IMR-90 (cell line): ENCODE data around the gene CDH22. TPM values are rescaled to one million over a fixed set of nuclear protein-coding genes. Genes with fewer than 3 reads are reported as not detected.

Experiments
- ATAC-seq: fragments of 200-7000 bp; cut with Tn5 transposase; 2 replicates; pipeline ENCODE4 v1.9.1; 2020; ENCODE audit warnings: low read depth, mild to moderate bottlenecking, moderate library complexity
- BruUV-seq: library from RNA; stranded (reverse); fragments of 400-500 nt; replicated peaks from 2 replicates; lab custom pipeline; 2021; lab: Mats Ljungman, UMichigan
- CTCF ChIA-PET: fragments of 300-600 bp; formaldehyde crosslinking; extraction: SDS; loops from one replicate; lab custom pipeline; 2021; ENCODE audit warnings: antibody characterized with exemption; lab: Yijun Ruan, JAX
- POLR2A ChIA-PET: fragments of 300-600 bp; sonication (Branson Sonifier 250); formaldehyde crosslinking; loops from one replicate; lab custom pipeline; 2022; ENCODE audit warnings: antibody characterized with exemption; ENCODE audit not compliant: unreplicated experiment; lab: Charles Lee
- DNase-seq: peaks from one replicate; pipeline ENCODE4 v3.0.0; 2013
- H2AFZ ChIP-seq: replicated peaks from 2 replicates; pipeline ENCODE3; 2013; ENCODE audit warnings: low read length, mild to moderate bottlenecking; ENCODE audit not compliant: poor library complexity
- H2AK5ac ChIP-seq: 2 replicates; pipeline ENCODE4 v1.6.1; 2013; ENCODE audit warnings: low read depth, low read length, inconsistent platforms
- H2AK9ac ChIP-seq: replicated peaks from 2 replicates; pipeline ENCODE3; 2013; ENCODE audit warnings: mild to moderate bottlenecking, low read depth, low read length, moderate library complexity; ENCODE audit not compliant: poor library complexity
- H2BK120ac ChIP-seq: 2 replicates; pipeline ENCODE4 v1.6.1; 2013; ENCODE audit warnings: low read depth, low read length, inconsistent platforms
- H2BK15ac ChIP-seq: 3 replicates; pipeline ENCODE4 v1.6.1; 2013; ENCODE audit warnings: low read depth, low read length, inconsistent platforms
- H2BK20ac ChIP-seq: 2 replicates; pipeline ENCODE4 v1.6.1; 2013; ENCODE audit warnings: low read depth, mild to moderate bottlenecking, inconsistent platforms, low read length, moderate library complexity
- H2BK5ac ChIP-seq: 2 replicates; pipeline ENCODE4 v1.6.1; 2013; ENCODE audit warnings: mild to moderate bottlenecking, low read depth, low read length, inconsistent platforms; ENCODE audit not compliant: poor library complexity, severe bottlenecking
- H3K14ac ChIP-seq: replicated peaks from 2 replicates; pipeline ENCODE4 v1.6.1; 2013; ENCODE audit warnings: low read depth, low read length, inconsistent platforms
- H3K18ac ChIP-seq: 2 replicates; pipeline ENCODE4 v1.6.1; 2013; ENCODE audit warnings: low read depth, low read length, control low read depth
- H3K23ac ChIP-seq: 2 replicates; pipeline ENCODE4 v1.6.1; 2013; ENCODE audit warnings: low read depth, low read length, inconsistent platforms
- H3K27ac ChIP-seq: 2 replicates; pipeline ENCODE4 v1.5.1; 2013; ENCODE audit warnings: mild to moderate bottlenecking, control low read depth, low read length; ENCODE audit not compliant: insufficient read depth
- H3K27me3 ChIP-seq: 2 replicates; pipeline ENCODE4 v1.6.1; 2013; ENCODE audit warnings: low read length; ENCODE audit not compliant: control insufficient read depth, insufficient read depth
- H3K36me3 ChIP-seq: 2 replicates; pipeline ENCODE4 v1.6.1; 2013; ENCODE audit warnings: low read length, mixed read lengths; ENCODE audit not compliant: control insufficient read depth, insufficient read depth
- H3K4ac ChIP-seq: 2 replicates; pipeline ENCODE4 v1.6.1; 2013; ENCODE audit warnings: low read depth, low read length, inconsistent platforms
- H3K4me1 ChIP-seq: 2 replicates; pipeline ENCODE4 v1.6.1; 2013; ENCODE audit warnings: low read length, mixed read lengths; ENCODE audit not compliant: control insufficient read depth, insufficient read depth
- H3K4me2 ChIP-seq: 2 replicates; pipeline ENCODE4 v1.6.1; 2013; ENCODE audit warnings: low read depth, mild to moderate bottlenecking, control low read depth, low read length, moderate library complexity
- H3K4me3 ChIP-seq: 2 replicates; pipeline ENCODE4 v1.5.1; 2013; ENCODE audit warnings: low read depth, mild to moderate bottlenecking, control low read depth, low read length, moderate library complexity; ENCODE audit not compliant: insufficient read depth
- H3K56ac ChIP-seq: 2 replicates; pipeline ENCODE4 v1.6.1; 2013; ENCODE audit warnings: low read length, inconsistent platforms; ENCODE audit not compliant: insufficient read depth; ENCODE audit errors: extremely low read depth
- H3K79me1 ChIP-seq, 2 experiments: 2 replicates each; pipeline ENCODE4 v1.6.1; 2013; ENCODE audit warnings: low read length in 2 of 2, inconsistent platforms in 1 of 2, low read depth in 1 of 2
- H3K9ac ChIP-seq: 2 replicates; pipeline ENCODE4 v1.6.1; 2013; ENCODE audit warnings: low read depth, low read length, control low read depth
- H3K9me1 ChIP-seq: 2 replicates; pipeline ENCODE4 v1.6.1; 2013; ENCODE audit warnings: low read length, inconsistent platforms; ENCODE audit not compliant: insufficient read depth
- H3K9me3 ChIP-seq: 2 replicates; pipeline ENCODE4 v1.6.1; 2013; ENCODE audit warnings: low read length; ENCODE audit not compliant: control insufficient read depth, insufficient read depth
- H4K20me1 ChIP-seq: 2 replicates; pipeline ENCODE4 v1.6.1; 2013; ENCODE audit warnings: low read length, inconsistent platforms; ENCODE audit not compliant: insufficient read depth
- H4K5ac ChIP-seq: 2 replicates; pipeline ENCODE4 v1.6.1; 2013; ENCODE audit warnings: mild to moderate bottlenecking, low read depth, low read length, control low read depth
- H4K8ac ChIP-seq, 2 experiments: 2 replicates each; pipeline ENCODE4 v1.6.1; 2013; ENCODE audit warnings: low read depth in 2 of 2, low read length in 2 of 2, control low read depth in 1 of 2, inconsistent platforms in 1 of 2
- H4K91ac ChIP-seq: 2 replicates; pipeline ENCODE4 v1.6.1; 2013; ENCODE audit warnings: low read depth, low read length, inconsistent platforms; ENCODE audit not compliant: insufficient read depth
- BHLHE40 ChIP-seq: fragments of 150-350 bp; IDR thresholded peaks from 2 replicates; pipeline ENCODE4 v1.6.1; 2016; ENCODE audit warnings: mild to moderate bottlenecking, low read depth, low read length
- CEBPB ChIP-seq: IDR thresholded peaks from 2 replicates; pipeline ENCODE4 v1.6.1; 2012; ENCODE audit warnings: low read depth, low read length, improper control_type of control experiment
- CHD1 ChIP-seq: IDR thresholded peaks from 2 replicates; pipeline ENCODE4 v1.6.1; 2012; ENCODE audit warnings: low read depth, low read length, improper control_type of control experiment
- FOS ChIP-seq: fragments of 150-350 bp; IDR thresholded peaks from 2 replicates; pipeline ENCODE4 v1.6.1; 2016; ENCODE audit warnings: low read depth, low read length
- MAFK ChIP-seq: IDR thresholded peaks from 2 replicates; pipeline ENCODE4 v1.6.1; 2012; ENCODE audit warnings: low read depth, low read length, improper control_type of control experiment
- MAZ ChIP-seq: IDR thresholded peaks from 2 replicates; pipeline ENCODE4 v1.6.1; 2012; ENCODE audit warnings: low read depth, mild to moderate bottlenecking, low read length, improper control_type of control experiment, moderate library complexity, borderline replicate concordance
- MXI1 ChIP-seq: IDR thresholded peaks from 2 replicates; pipeline ENCODE4 v1.6.1; 2012; ENCODE audit warnings: low read depth, mild to moderate bottlenecking, low read length, moderate library complexity, borderline replicate concordance
- NFE2L2 ChIP-seq: fragments of 150-350 bp; IDR thresholded peaks from 2 replicates; pipeline ENCODE4 v1.6.1; 2016; ENCODE audit warnings: low read depth, mild to moderate bottlenecking, low read length
- POLR2A ChIP-seq: IDR thresholded peaks from 2 replicates; pipeline ENCODE4 v1.6.1; 2012; ENCODE audit warnings: mild to moderate bottlenecking, low read depth, low read length
- RAD21 ChIP-seq: IDR thresholded peaks from 2 replicates; pipeline ENCODE4 v1.6.1; 2012; ENCODE audit warnings: low read length, improper control_type of control experiment
- RCOR1 ChIP-seq: IDR thresholded peaks from 2 replicates; pipeline ENCODE4 v1.6.1; 2012; ENCODE audit warnings: mild to moderate bottlenecking, low read length, improper control_type of control experiment; ENCODE audit not compliant: insufficient replicate concordance
- RFX5 ChIP-seq: IDR thresholded peaks from 2 replicates; pipeline ENCODE4 v1.8.0; 2012; ENCODE audit warnings: low read depth, mild to moderate bottlenecking, low read length, moderate library complexity
- SMC3 ChIP-seq: fragments of 150-350 bp; IDR thresholded peaks from 2 replicates; pipeline ENCODE4 v1.6.1; 2016; ENCODE audit warnings: low read depth, mild to moderate bottlenecking, antibody characterized with exemption, low read length, moderate library complexity
- WGBS, 2 experiments: methylation state at CpG; one replicate each; pipeline versions ENCODE4 v1.1.5 to v1.1.7; 2013; ENCODE audit warnings: missing lambda C conversion rate in 2 of 2; ENCODE audit not compliant: insufficient read length in 1 of 2; ENCODE audit errors: extremely low coverage in 2 of 2; 5-methylcytosine and 5-hydroxymethylcytosine counted together
- dilution Hi-C: fragments of 300-500 bp; cut with HindIII; formaldehyde crosslinking; loops from one replicate; pipeline ENCODE4 v1.14.3; 2018; ENCODE audit warnings: low sequenced_read_pairs; ENCODE audit not compliant: unreplicated experiment
- in situ Hi-C: fragments of 300-500 bp; cut with MboI; formaldehyde crosslinking; loops from 3 replicates; pipeline ENCODE4 v1.14.3; 2019; ENCODE audit warnings: low sequenced_read_pairs, inconsistent platforms, mixed read lengths
- intact Hi-C: fragments of 100-400 bp; cut with micrococcal nuclease; formaldehyde crosslinking; loops from 2 replicates; pipeline ENCODE4 v1.10.0; 2022
- polyA plus RNA-seq, 3 experiments: library from polyadenylated mRNA; depleted of rRNA; stranded (reverse); fragments of >200 nt; gene quantifications; 2 replicates each; pipeline ENCODE4 v1.2.3, GENCODE V29; 2012; ENCODE audit warnings: low replicate concordance in 1 of 3
- total RNA-seq: library from RNA; depleted of rRNA; stranded (reverse); fragments of >200 nt; gene quantifications from 2 replicates; pipeline ENCODE4 v1.2.3, GENCODE V29; 2012
- TF ChIP-seq, protein P1 (sequence below): conservative IDR thresholded peaks from 2 replicates; pipeline ENCODE4 v1.5.1; 2012; ENCODE audit warnings: mild to moderate bottlenecking, low read depth, low read length, improper control_type of control experiment
- TF ChIP-seq, protein P2 (sequence below): fragments of 150-350 bp; IDR thresholded peaks from 2 replicates; pipeline ENCODE4 v1.6.1; 2017; ENCODE audit warnings: mild to moderate bottlenecking, antibody characterized with exemption, low read length, low read depth
- TF ChIP-seq, protein P3 (sequence below): fragments of 150-350 bp; IDR thresholded peaks from 2 replicates; pipeline ENCODE4 v1.6.1; 2016; ENCODE audit warnings: low read depth, mild to moderate bottlenecking, low read length, moderate library complexity, borderline replicate concordance

The CDH22 gene
- total and polyA plus RNA-seq, 2 of the 4 experiments (the other 2 are of a cell fraction), result not detected

DNA sequence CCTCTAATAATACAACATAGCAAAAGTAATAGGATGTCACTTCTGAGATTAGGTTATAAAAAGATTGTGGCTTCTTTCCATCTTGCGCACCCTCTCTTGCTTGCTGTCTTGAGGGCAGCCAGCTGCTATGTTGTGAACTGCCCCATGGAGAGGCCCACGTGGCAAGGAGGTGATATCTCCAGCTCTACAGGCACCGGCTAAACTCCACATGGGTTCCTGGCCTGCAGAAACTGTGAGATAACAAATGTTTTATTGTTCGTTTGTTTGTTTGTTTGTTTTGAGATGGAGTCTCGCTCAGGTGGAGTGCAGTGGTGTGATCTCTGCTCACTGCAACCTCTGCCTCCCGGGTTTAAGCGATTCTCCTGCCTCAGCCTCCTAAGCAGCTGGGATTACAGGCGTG is 152.2 kb downstream of the CDH22 start:
- H4K91ac ChIP-seq, result no peak overlapping the region
- no peak overlapping the region for H2AFZ ChIP-seq
- dilution Hi-C loops, result no loop called here
- no peak overlapping the region for H3K23ac ChIP-seq
- no peaks in the 10 kb centered on the region for H3K9me3 ChIP-seq
- H3K27ac ChIP-seq, result no peak overlapping the region
- no peak overlapping the region for H3K4me3 ChIP-seq
- DNase-seq, result no peak
- H3K36me3 ChIP-seq, result no peaks in the 10 kb centered on the region
- no peak overlapping the region for H3K4me2 ChIP-seq
- no peak overlapping the region for H4K5ac ChIP-seq
- no peak overlapping the region for H2AK9ac ChIP-seq
- H3K56ac ChIP-seq, result no peak overlapping the region
- TF ChIP-seq CEBPB (no peak), NFE2L2 (no peak), RFX5 (no peak), MXI1 (no peak), BHLHE40 (no peak), MAZ (no peak), RAD21 (no peak), RCOR1 (no peak), CHD1 (no peak), FOS (no peak), SMC3 (no peak), POLR2A (no peak), MAFK (no peak)
- TF ChIP-seq, protein P1, sequence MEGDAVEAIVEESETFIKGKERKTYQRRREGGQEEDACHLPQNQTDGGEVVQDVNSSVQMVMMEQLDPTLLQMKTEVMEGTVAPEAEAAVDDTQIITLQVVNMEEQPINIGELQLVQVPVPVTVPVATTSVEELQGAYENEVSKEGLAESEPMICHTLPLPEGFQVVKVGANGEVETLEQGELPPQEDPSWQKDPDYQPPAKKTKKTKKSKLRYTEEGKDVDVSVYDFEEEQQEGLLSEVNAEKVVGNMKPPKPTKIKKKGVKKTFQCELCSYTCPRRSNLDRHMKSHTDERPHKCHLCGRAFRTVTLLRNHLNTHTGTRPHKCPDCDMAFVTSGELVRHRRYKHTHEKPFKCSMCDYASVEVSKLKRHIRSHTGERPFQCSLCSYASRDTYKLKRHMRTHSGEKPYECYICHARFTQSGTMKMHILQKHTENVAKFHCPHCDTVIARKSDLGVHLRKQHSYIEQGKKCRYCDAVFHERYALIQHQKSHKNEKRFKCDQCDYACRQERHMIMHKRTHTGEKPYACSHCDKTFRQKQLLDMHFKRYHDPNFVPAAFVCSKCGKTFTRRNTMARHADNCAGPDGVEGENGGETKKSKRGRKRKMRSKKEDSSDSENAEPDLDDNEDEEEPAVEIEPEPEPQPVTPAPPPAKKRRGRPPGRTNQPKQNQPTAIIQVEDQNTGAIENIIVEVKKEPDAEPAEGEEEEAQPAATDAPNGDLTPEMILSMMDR, result no peak
- TF ChIP-seq, protein P2, sequence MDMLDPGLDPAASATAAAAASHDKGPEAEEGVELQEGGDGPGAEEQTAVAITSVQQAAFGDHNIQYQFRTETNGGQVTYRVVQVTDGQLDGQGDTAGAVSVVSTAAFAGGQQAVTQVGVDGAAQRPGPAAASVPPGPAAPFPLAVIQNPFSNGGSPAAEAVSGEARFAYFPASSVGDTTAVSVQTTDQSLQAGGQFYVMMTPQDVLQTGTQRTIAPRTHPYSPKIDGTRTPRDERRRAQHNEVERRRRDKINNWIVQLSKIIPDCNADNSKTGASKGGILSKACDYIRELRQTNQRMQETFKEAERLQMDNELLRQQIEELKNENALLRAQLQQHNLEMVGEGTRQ, result no peak
- TF ChIP-seq, protein P3, sequence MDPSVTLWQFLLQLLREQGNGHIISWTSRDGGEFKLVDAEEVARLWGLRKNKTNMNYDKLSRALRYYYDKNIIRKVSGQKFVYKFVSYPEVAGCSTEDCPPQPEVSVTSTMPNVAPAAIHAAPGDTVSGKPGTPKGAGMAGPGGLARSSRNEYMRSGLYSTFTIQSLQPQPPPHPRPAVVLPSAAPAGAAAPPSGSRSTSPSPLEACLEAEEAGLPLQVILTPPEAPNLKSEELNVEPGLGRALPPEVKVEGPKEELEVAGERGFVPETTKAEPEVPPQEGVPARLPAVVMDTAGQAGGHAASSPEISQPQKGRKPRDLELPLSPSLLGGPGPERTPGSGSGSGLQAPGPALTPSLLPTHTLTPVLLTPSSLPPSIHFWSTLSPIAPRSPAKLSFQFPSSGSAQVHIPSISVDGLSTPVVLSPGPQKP, result no peak
- no TSS peak for BruUV-seq
- no peaks in the 10 kb centered on the region for H4K20me1 ChIP-seq
- no peak for ATAC-seq
- no peak overlapping the region for H4K8ac ChIP-seq
- H2BK15ac ChIP-seq, result no peak overlapping the region
- in situ Hi-C loops, result no loop called here
- no peak overlapping the region for H3K4ac ChIP-seq
- no peak overlapping the region for H2AK5ac ChIP-seq
- H3K14ac ChIP-seq, result no peak overlapping the region
- no peaks in the 10 kb centered on the region for H3K79me1 ChIP-seq
- no peak overlapping the region for H3K9ac ChIP-seq
- intact Hi-C loops, result no loop called here
- H3K27me3 ChIP-seq, result peaks cover 21% of the 10 kb centered on the region
- H2BK20ac ChIP-seq, result no peak overlapping the region
- no peaks in the 10 kb centered on the region for H3K9me1 ChIP-seq
- no peak overlapping the region for H3K18ac ChIP-seq
- H3K4me1 ChIP-seq, result no peaks in the 10 kb centered on the region
- H2BK120ac ChIP-seq, result no peak overlapping the region
- CTCF ChIA-PET, result no interaction called here
- WGBS, 2 experiments, result no CpG with 5 or more reads among the region's 8 CpGs
- no peak overlapping the region for H2BK5ac ChIP-seq
- POLR2A ChIA-PET, result no interaction called here
